Central memory CD8-positive, alpha-beta T cell (primary cell): ENCODE measurements around the gene MXD3.
"Not testable (repeated sequence)": the region's sequence is repeated elsewhere in the genome, so short reads cannot be mapped to it uniquely, and the experiment has no call there.

Experiments
- ATAC-seq: fragments of 150-1000 bp; cut with Tn5 transposase; replicated peaks from 2 replicates; pipeline ENCODE4 v1.10.0; 2022; ENCODE audit warnings: mild to moderate bottlenecking, moderate FRiP score, moderate number of reproducible peaks; ENCODE audit not compliant: poor library complexity, severe bottlenecking; ENCODE audit errors: extremely low read depth
- DNase-seq, 2 donors: peaks; one replicate each; pipeline ENCODE4 v3.0.0; 2021; ENCODE audit warnings: low spot score in 2 of 2
- H3K27ac Mint-ChIP-seq: one replicate; pipeline ENCODE4 v1.8.0; 2022; ENCODE audit warnings: low read depth, mild to moderate bottlenecking, moderate library complexity, mixed read lengths
- H3K27me3 Mint-ChIP-seq: one replicate; pipeline ENCODE4 v1.8.0; 2022; ENCODE audit warnings: mixed read lengths
- H3K36me3 Mint-ChIP-seq: one replicate; pipeline ENCODE4 v1.8.0; 2022; ENCODE audit warnings: mild to moderate bottlenecking, moderate library complexity, mixed read lengths; ENCODE audit not compliant: insufficient read depth
- H3K4me1 Mint-ChIP-seq: one replicate; pipeline ENCODE4 v1.8.0; 2022; ENCODE audit warnings: mixed read lengths
- H3K4me3 Mint-ChIP-seq: one replicate; pipeline ENCODE4 v1.8.0; 2022; ENCODE audit warnings: mild to moderate bottlenecking, moderate library complexity, mixed read lengths
- H3K9me3 Mint-ChIP-seq: one replicate; pipeline ENCODE4 v1.8.0; 2022; ENCODE audit warnings: mixed read lengths

MXD3 gene

GRCh38 chr5:177288191-177288590 lies 23.5 kb downstream of the MXD3 start:
- ATAC-seq (no peak), DNase-seq (no peak)
- Mint-ChIP-seq H3K27ac (no peak overlapping the region), H3K4me3 (no peak overlapping the region), H3K27me3 (no peaks in the 10 kb centered on the region), H3K4me1 (no peaks in the 10 kb centered on the region), H3K9me3 (no peaks in the 10 kb centered on the region), H3K36me3 (peaks cover 65% of the 10 kb centered on the region)

GRCh38 chr5:177276886-177277285 lies 34.8 kb downstream of the MXD3 start:
- Mint-ChIP-seq H3K9me3 (no peaks in the 10 kb centered on the region), H3K4me3 (no peak overlapping the region), H3K36me3 (peaks cover 68% of the 10 kb centered on the region), H3K27ac (no peak overlapping the region), H3K27me3 (no peaks in the 10 kb centered on the region), H3K4me1 (peaks cover 5% of the 10 kb centered on the region)
- DNase-seq (no peak), ATAC-seq (no peak)

- Mint-ChIP-seq H3K27ac (no peak overlapping the region), H3K27me3 (no peaks in the 10 kb centered on the region), H3K36me3 (peaks cover 65% of the 10 kb centered on the region), H3K4me3 (no peak overlapping the region), H3K4me1 (peaks cover 5% of the 10 kb centered on the region), H3K9me3 (no peaks in the 10 kb centered on the region)
- DNase-seq = no peak
- ATAC-seq = no peak
These were observed 35.8 kb downstream of the MXD3 start for GRCh38 chr5:177275883-177276282.

- H3K27ac Mint-ChIP-seq = no peak overlapping the region
- no peaks in the 10 kb centered on the region for H3K9me3 Mint-ChIP-seq
These were observed 40.6 kb downstream of the MXD3 start for GRCh38 chr5:177271113-177271512.

GRCh38 chr5:177270653-177271052 lies 41.0 kb downstream of the MXD3 start:
- Mint-ChIP-seq H3K4me1 (peaks cover 11% of the 10 kb centered on the region), H3K27ac (no peak overlapping the region), H3K9me3 (no peaks in the 10 kb centered on the region), H3K36me3 (peaks cover 60% of the 10 kb centered on the region), H3K27me3 (no peaks in the 10 kb centered on the region), H3K4me3 (no peak overlapping the region)
- DNase-seq = no peak
- ATAC-seq = no peak

More at GRCh38 chr5:177271113-177271512, 40.6 kb downstream of the MXD3 start:
- Mint-ChIP-seq H3K4me3 (no peak overlapping the region), H3K4me1 (peaks cover 11% of the 10 kb centered on the region), H3K36me3 (peaks cover 61% of the 10 kb centered on the region), H3K27me3 (no peaks in the 10 kb centered on the region)
- DNase-seq = no peak
- ATAC-seq = no peak

GRCh38 chr5:177269976-177270375 lies 41.7 kb downstream of the MXD3 start:
- ATAC-seq (no peak), DNase-seq (no peak)
- no peak overlapping the region for H3K4me3 Mint-ChIP-seq
- peaks cover 11% of the 10 kb centered on the region for H3K4me1 Mint-ChIP-seq
- H3K27ac Mint-ChIP-seq = no peak overlapping the region
- no peaks in the 10 kb centered on the region for H3K27me3 Mint-ChIP-seq
- H3K36me3 Mint-ChIP-seq = peaks cover 57% of the 10 kb centered on the region
- H3K9me3 Mint-ChIP-seq = no peaks in the 10 kb centered on the region

GRCh38 chr5:177269232-177269895 lies 42.3 kb downstream of the MXD3 start:
- Mint-ChIP-seq H3K27me3 (no peaks in the 10 kb centered on the region), H3K36me3 (peaks cover 52% of the 10 kb centered on the region), H3K4me3 (no peak overlapping the region), H3K4me1 (peaks cover 11% of the 10 kb centered on the region), H3K27ac (no peak overlapping the region), H3K9me3 (no peaks in the 10 kb centered on the region)
- DNase-seq (no peak), ATAC-seq (no peak)

GRCh38 chr5:177265395-177265794 lies 46.3 kb downstream of the MXD3 start:
- no peaks in the 10 kb centered on the region for H3K9me3 Mint-ChIP-seq
- peaks cover 7% of the 10 kb centered on the region for H3K4me1 Mint-ChIP-seq
- no peak for ATAC-seq
- no peaks in the 10 kb centered on the region for H3K27me3 Mint-ChIP-seq
- no peak for DNase-seq
- no peak overlapping the region for H3K4me3 Mint-ChIP-seq
- H3K36me3 Mint-ChIP-seq = peaks cover 54% of the 10 kb centered on the region
- H3K27ac Mint-ChIP-seq = no peak overlapping the region

- H3K4me1 Mint-ChIP-seq = peaks cover 8% of the 10 kb centered on the region
- DNase-seq (no peak), ATAC-seq (no peak)
- no peak overlapping the region for H3K4me3 Mint-ChIP-seq
- no peaks in the 10 kb centered on the region for H3K27me3 Mint-ChIP-seq
- peaks cover 54% of the 10 kb centered on the region for H3K36me3 Mint-ChIP-seq
- H3K9me3 Mint-ChIP-seq = no peaks in the 10 kb centered on the region
- no peak overlapping the region for H3K27ac Mint-ChIP-seq
These were observed 47.5 kb downstream of the MXD3 start for GRCh38 chr5:177264178-177264577.

- no peaks in the 10 kb centered on the region for H3K9me3 Mint-ChIP-seq
- ATAC-seq (no peak), DNase-seq (no peak)
These were observed 50.2 kb downstream of the MXD3 start for GRCh38 chr5:177261510-177261909.

GRCh38 chr5:177260961-177261360 lies 50.7 kb downstream of the MXD3 start:
- peaks cover 7% of the 10 kb centered on the region for H3K4me1 Mint-ChIP-seq
- H3K9me3 Mint-ChIP-seq = no peaks in the 10 kb centered on the region
- peaks cover 67% of the 10 kb centered on the region for H3K36me3 Mint-ChIP-seq
- no peaks in the 10 kb centered on the region for H3K27me3 Mint-ChIP-seq
- ATAC-seq (no peak), DNase-seq (no peak)
- no peak overlapping the region for H3K27ac Mint-ChIP-seq
- no peak overlapping the region for H3K4me3 Mint-ChIP-seq

More at GRCh38 chr5:177261510-177261909, 50.2 kb downstream of the MXD3 start:
- H3K27ac Mint-ChIP-seq = no peak overlapping the region
- no peak overlapping the region for H3K4me3 Mint-ChIP-seq
- H3K27me3 Mint-ChIP-seq = no peaks in the 10 kb centered on the region
- peaks cover 66% of the 10 kb centered on the region for H3K36me3 Mint-ChIP-seq
- peaks cover 4% of the 10 kb centered on the region for H3K4me1 Mint-ChIP-seq

- not testable (repeated sequence) for H3K4me3 Mint-ChIP-seq, DNase-seq, H3K9me3 Mint-ChIP-seq, H3K27me3 Mint-ChIP-seq, ATAC-seq, H3K27ac Mint-ChIP-seq
- Mint-ChIP-seq H3K36me3 (peaks cover 77% of the 10 kb centered on the region), H3K4me1 (peaks cover 11% of the 10 kb centered on the region)
These were observed 53.0 kb downstream of the MXD3 start for GRCh38 chr5:177258711-177259110.
